ENCODE measurements around the gene MED29.

DNA sequence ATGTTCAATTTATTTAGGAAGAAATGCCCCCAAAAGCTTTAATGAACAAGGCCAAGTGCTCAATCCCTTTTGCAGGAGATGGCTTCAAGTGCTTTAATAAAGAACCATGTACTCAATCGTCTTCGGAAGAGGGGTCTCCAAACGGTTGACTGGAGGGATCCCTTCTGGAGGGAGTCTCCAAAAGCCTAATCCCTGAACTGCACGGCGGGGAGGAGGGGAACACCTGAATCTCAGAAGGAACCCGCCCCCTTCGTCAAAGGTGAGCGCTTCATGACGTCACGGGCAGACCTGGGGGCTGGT lies 777 bp upstream of the MED29 start:
- TF ChIP-seq, protein P1, sequence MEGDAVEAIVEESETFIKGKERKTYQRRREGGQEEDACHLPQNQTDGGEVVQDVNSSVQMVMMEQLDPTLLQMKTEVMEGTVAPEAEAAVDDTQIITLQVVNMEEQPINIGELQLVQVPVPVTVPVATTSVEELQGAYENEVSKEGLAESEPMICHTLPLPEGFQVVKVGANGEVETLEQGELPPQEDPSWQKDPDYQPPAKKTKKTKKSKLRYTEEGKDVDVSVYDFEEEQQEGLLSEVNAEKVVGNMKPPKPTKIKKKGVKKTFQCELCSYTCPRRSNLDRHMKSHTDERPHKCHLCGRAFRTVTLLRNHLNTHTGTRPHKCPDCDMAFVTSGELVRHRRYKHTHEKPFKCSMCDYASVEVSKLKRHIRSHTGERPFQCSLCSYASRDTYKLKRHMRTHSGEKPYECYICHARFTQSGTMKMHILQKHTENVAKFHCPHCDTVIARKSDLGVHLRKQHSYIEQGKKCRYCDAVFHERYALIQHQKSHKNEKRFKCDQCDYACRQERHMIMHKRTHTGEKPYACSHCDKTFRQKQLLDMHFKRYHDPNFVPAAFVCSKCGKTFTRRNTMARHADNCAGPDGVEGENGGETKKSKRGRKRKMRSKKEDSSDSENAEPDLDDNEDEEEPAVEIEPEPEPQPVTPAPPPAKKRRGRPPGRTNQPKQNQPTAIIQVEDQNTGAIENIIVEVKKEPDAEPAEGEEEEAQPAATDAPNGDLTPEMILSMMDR (conservative IDR thresholded peaks at IDR 0.05 in 1 of 2, IDR thresholded peaks at IDR 0.05 in 1 of 2; ENCODE audit: low read depth in 1 of 2, low read length in 2 of 2) = no peak
- TF ChIP-seq EZH2 (IDR thresholded peaks at IDR 0.05; ENCODE audit: low read length, missing control alignments) = no peak
